Measurements from ENCODE around the gene GSG1L. TPM values are rescaled to one million over a fixed set of nuclear protein-coding genes. Genes with fewer than 3 reads are reported as not detected.

The GSG1L gene
- total RNA-seq, 2 donors from 2014 or later: 13.9 to 34.7 TPM

GRCh38 chr16:27792486-27793248 is 270.8 kb downstream of the GSG1L start:
- Histone ChIP-seq H3K27ac (no peak overlapping the region), H3K4me3 (no peak overlapping the region), H3K9me3 (no peaks in the 10 kb centered on the region), H3K27me3 (no peaks in the 10 kb centered on the region), H3K36me3 (no peaks in the 10 kb centered on the region), H3K4me1 (no peaks in the 10 kb centered on the region)
- no peak for TF ChIP-seq CTCF (IDR thresholded peaks at IDR 0.05)
- no peak for DNase-seq (ENCODE audit: low spot score)

GRCh38 chr16:27791404-27791719 is 272.2 kb downstream of the GSG1L start:
- Histone ChIP-seq H3K27ac (no peak overlapping the region), H3K4me1 (no peaks in the 10 kb centered on the region), H3K4me3 (no peak overlapping the region), H3K27me3 (no peaks in the 10 kb centered on the region), H3K36me3 (no peaks in the 10 kb centered on the region), H3K9me3 (no peaks in the 10 kb centered on the region)
- no peak for DNase-seq (ENCODE audit: low spot score)
- TF ChIP-seq CTCF (IDR thresholded peaks at IDR 0.05): no peak

GRCh38 chr16:27790546-27791403 is 272.7 kb downstream of the GSG1L start:
- Histone ChIP-seq H3K4me1 (no peaks in the 10 kb centered on the region), H3K4me3 (no peak overlapping the region), H3K27me3 (no peaks in the 10 kb centered on the region), H3K9me3 (no peaks in the 10 kb centered on the region), H3K27ac (no peak overlapping the region), H3K36me3 (no peaks in the 10 kb centered on the region)
- DNase-seq (ENCODE audit: low spot score): no peak
- TF ChIP-seq CTCF (IDR thresholded peaks at IDR 0.05): no peak

GRCh38 chr16:27789595-27790241 is 273.8 kb downstream of the GSG1L start:
- no peak for DNase-seq (ENCODE audit: low spot score)
- no peaks in the 10 kb centered on the region for H3K9me3 ChIP-seq
- H3K36me3 ChIP-seq: no peaks in the 10 kb centered on the region
- no peaks in the 10 kb centered on the region for H3K27me3 ChIP-seq
- H3K27ac ChIP-seq: no peak overlapping the region
- no peak overlapping the region for H3K4me3 ChIP-seq
- no peaks in the 10 kb centered on the region for H3K4me1 ChIP-seq
- no peak for TF ChIP-seq CTCF (IDR thresholded peaks at IDR 0.05)

GRCh38 chr16:27789150-27789549 is 274.4 kb downstream of the GSG1L start:
- no peak for DNase-seq (ENCODE audit: low spot score)
- H3K4me1 ChIP-seq: no peaks in the 10 kb centered on the region
- H3K4me3 ChIP-seq: no peak overlapping the region
- no peaks in the 10 kb centered on the region for H3K27me3 ChIP-seq
- H3K27ac ChIP-seq: no peak overlapping the region
- H3K9me3 ChIP-seq: no peaks in the 10 kb centered on the region
- TF ChIP-seq CTCF (IDR thresholded peaks at IDR 0.05): no peak
- H3K36me3 ChIP-seq: no peaks in the 10 kb centered on the region

Measured in right atrium auricular region (tissue), 2 donors.